ENCODE results near the gene PET100.

The PET100 gene

DNA sequence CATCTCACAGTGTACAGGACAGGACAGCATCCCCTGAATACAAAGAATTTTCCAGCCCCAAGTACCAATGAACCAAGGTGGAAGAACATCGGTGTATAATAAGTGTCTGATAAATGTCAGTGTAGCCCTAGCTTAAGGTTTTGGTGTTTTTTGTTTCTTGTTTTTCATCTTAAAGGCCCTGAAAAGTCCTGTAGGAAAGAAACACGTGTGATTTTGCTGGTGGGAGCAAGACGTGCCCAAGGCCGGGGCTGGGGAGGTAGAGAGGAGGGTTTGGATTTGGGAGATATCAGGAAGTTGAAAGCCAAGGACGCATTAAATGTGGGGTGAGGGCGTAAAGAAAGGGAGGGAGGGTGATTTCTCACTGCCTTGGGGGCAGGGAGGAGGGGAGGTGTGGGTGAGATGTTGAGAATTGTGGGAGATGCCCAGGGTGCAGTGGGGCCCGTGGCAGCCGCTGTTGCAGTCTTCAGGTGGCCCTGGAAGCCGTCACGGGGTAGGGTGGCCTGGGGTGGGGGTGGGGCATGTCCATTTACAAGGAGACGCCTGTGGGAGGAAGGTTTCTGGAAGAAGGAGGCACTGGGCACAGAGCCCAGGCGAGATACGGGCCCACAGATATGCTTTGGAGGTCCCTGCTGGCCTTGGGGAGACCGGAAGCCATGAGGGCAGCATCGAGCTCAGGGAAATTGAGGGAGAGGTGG lies 27.2 kb upstream of the PET100 start:
- Histone ChIP-seq H3K36me3 (ENCODE audit: control insufficient read depth, insufficient read depth, low read length) (no peaks in the 10 kb centered on the region), H3K4me3 (ENCODE audit: insufficient read depth, low read depth, low read length) (no peak overlapping the region), H3K27me3 (ENCODE audit: control insufficient read depth, insufficient read depth, low read length, poor library complexity, severe bottlenecking) (no peaks in the 10 kb centered on the region), H3K4me1 (ENCODE audit: control insufficient read depth, insufficient read depth, low read length) (no peaks in the 10 kb centered on the region), H3K9me3 (ENCODE audit: control insufficient read depth, low read length) (no peaks in the 10 kb centered on the region), H3K27ac (ENCODE audit: insufficient read depth, low read depth, low read length, poor library complexity, severe bottlenecking) (no peak overlapping the region)
- WGBS, 2 experiments: 78 to 79% methylated on average over 15 of the region's 15 CpGs

- no peaks in the 10 kb centered on the region for H3K27me3 ChIP-seq (ENCODE audit: control insufficient read depth, insufficient read depth, low read length, poor library complexity, severe bottlenecking)
- no peak overlapping the region for H3K4me3 ChIP-seq (ENCODE audit: insufficient read depth, low read depth, low read length)
- H3K36me3 ChIP-seq (ENCODE audit: control insufficient read depth, insufficient read depth, low read length): no peaks in the 10 kb centered on the region
- 92% methylated on average over 11 of the region's 11 CpGs for WGBS, 2 experiments
- no peaks in the 10 kb centered on the region for H3K4me1 ChIP-seq (ENCODE audit: control insufficient read depth, insufficient read depth, low read length)
- H3K27ac ChIP-seq (ENCODE audit: insufficient read depth, low read depth, low read length, poor library complexity, severe bottlenecking): no peak overlapping the region
- no peaks in the 10 kb centered on the region for H3K9me3 ChIP-seq (ENCODE audit: control insufficient read depth, low read length)
These were observed 26.6 kb upstream of the PET100 start for GRCh38 chr19:7602935-7603497.

DNA sequence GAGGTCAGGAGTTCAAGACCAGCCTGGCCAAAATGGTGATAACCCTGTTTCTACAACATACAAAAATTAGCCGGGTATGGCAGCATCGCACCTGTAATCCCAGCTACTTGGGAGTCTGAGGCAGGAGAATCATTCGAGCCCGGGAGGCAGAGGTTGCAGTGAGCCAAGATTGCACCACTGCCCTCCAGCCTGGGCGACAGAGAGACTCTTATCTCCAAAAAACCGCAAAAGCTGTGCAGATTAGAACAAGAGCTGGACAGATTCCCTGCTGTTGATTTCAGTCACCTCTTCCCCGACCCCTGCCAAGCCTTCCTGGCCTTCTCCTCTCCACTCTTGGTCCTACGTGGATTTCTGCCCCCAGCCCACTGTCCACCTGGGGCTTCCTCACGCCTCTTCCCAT lies 25.7 kb upstream of the PET100 start:
- Histone ChIP-seq H3K4me3 (ENCODE audit: insufficient read depth, low read depth, low read length) (no peak overlapping the region), H3K27me3 (ENCODE audit: control insufficient read depth, insufficient read depth, low read length, poor library complexity, severe bottlenecking) (no peaks in the 10 kb centered on the region)
- 91% methylated on average over 9 of the region's 9 CpGs for WGBS, 2 experiments

GRCh38 chr19:7605490-7606222 lies 23.9 kb upstream of the PET100 start:
- WGBS, 2 experiments: 89% methylated on average over 12 of the region's 14 CpGs
- no peak overlapping the region for H3K27ac ChIP-seq (ENCODE audit: insufficient read depth, low read depth, low read length, poor library complexity, severe bottlenecking)
- H3K4me1 ChIP-seq (ENCODE audit: control insufficient read depth, insufficient read depth, low read length): no peaks in the 10 kb centered on the region
- H3K36me3 ChIP-seq (ENCODE audit: control insufficient read depth, insufficient read depth, low read length): no peaks in the 10 kb centered on the region
- no peaks in the 10 kb centered on the region for H3K9me3 ChIP-seq (ENCODE audit: control insufficient read depth, low read length)
- no peaks in the 10 kb centered on the region for H3K27me3 ChIP-seq (ENCODE audit: control insufficient read depth, insufficient read depth, low read length, poor library complexity, severe bottlenecking)
- no peak overlapping the region for H3K4me3 ChIP-seq (ENCODE audit: insufficient read depth, low read depth, low read length)

More for the DNA sequence above, 25.7 kb upstream of the PET100 start:
- Histone ChIP-seq H3K4me1 (ENCODE audit: control insufficient read depth, insufficient read depth, low read length) (no peaks in the 10 kb centered on the region), H3K36me3 (ENCODE audit: control insufficient read depth, insufficient read depth, low read length) (no peaks in the 10 kb centered on the region), H3K9me3 (ENCODE audit: control insufficient read depth, low read length) (no peaks in the 10 kb centered on the region), H3K27ac (ENCODE audit: insufficient read depth, low read depth, low read length, poor library complexity, severe bottlenecking) (no peak overlapping the region)

- Histone ChIP-seq H3K36me3 (ENCODE audit: control insufficient read depth, insufficient read depth, low read length) (no peaks in the 10 kb centered on the region), H3K4me3 (ENCODE audit: insufficient read depth, low read depth, low read length) (no peak overlapping the region), H3K9me3 (ENCODE audit: control insufficient read depth, low read length) (no peaks in the 10 kb centered on the region), H3K4me1 (ENCODE audit: control insufficient read depth, insufficient read depth, low read length) (no peaks in the 10 kb centered on the region), H3K27ac (ENCODE audit: insufficient read depth, low read depth, low read length, poor library complexity, severe bottlenecking) (no peak overlapping the region), H3K27me3 (ENCODE audit: control insufficient read depth, insufficient read depth, low read length, poor library complexity, severe bottlenecking) (no peaks in the 10 kb centered on the region)
- WGBS, 2 experiments: 94 to 95% methylated on average over 17 of the region's 17 CpGs
These were observed 23.3 kb upstream of the PET100 start for GRCh38 chr19:7606289-7606688.

GRCh38 chr19:7607212-7607873 lies 22.2 kb upstream of the PET100 start:
- no peaks in the 10 kb centered on the region for H3K36me3 ChIP-seq (ENCODE audit: control insufficient read depth, insufficient read depth, low read length)
- 96% methylated on average over 9 to 10 of the region's 10 CpGs for WGBS, 2 experiments
- H3K27me3 ChIP-seq (ENCODE audit: control insufficient read depth, insufficient read depth, low read length, poor library complexity, severe bottlenecking): no peaks in the 10 kb centered on the region
- no peaks in the 10 kb centered on the region for H3K9me3 ChIP-seq (ENCODE audit: control insufficient read depth, low read length)
- no peak overlapping the region for H3K4me3 ChIP-seq (ENCODE audit: insufficient read depth, low read depth, low read length)
- H3K27ac ChIP-seq (ENCODE audit: insufficient read depth, low read depth, low read length, poor library complexity, severe bottlenecking): no peak overlapping the region
- no peaks in the 10 kb centered on the region for H3K4me1 ChIP-seq (ENCODE audit: control insufficient read depth, insufficient read depth, low read length)

GRCh38 chr19:7607874-7608560 lies 21.6 kb upstream of the PET100 start:
- Histone ChIP-seq H3K27me3 (ENCODE audit: control insufficient read depth, insufficient read depth, low read length, poor library complexity, severe bottlenecking) (no peaks in the 10 kb centered on the region), H3K36me3 (ENCODE audit: control insufficient read depth, insufficient read depth, low read length) (no peaks in the 10 kb centered on the region), H3K27ac (ENCODE audit: insufficient read depth, low read depth, low read length, poor library complexity, severe bottlenecking) (no peak overlapping the region), H3K4me1 (ENCODE audit: control insufficient read depth, insufficient read depth, low read length) (no peaks in the 10 kb centered on the region), H3K9me3 (ENCODE audit: control insufficient read depth, low read length) (no peaks in the 10 kb centered on the region), H3K4me3 (ENCODE audit: insufficient read depth, low read depth, low read length) (no peak overlapping the region)
- WGBS, 2 experiments: 96 to 97% methylated on average over 25 of the region's 25 CpGs

GRCh38 chr19:7610491-7611240 lies 18.9 kb upstream of the PET100 start:
- Histone ChIP-seq H3K9me3 (ENCODE audit: control insufficient read depth, low read length) (no peaks in the 10 kb centered on the region), H3K27ac (ENCODE audit: insufficient read depth, low read depth, low read length, poor library complexity, severe bottlenecking) (no peak overlapping the region), H3K27me3 (ENCODE audit: control insufficient read depth, insufficient read depth, low read length, poor library complexity, severe bottlenecking) (no peaks in the 10 kb centered on the region), H3K4me1 (ENCODE audit: control insufficient read depth, insufficient read depth, low read length) (no peaks in the 10 kb centered on the region), H3K4me3 (ENCODE audit: insufficient read depth, low read depth, low read length) (no peak overlapping the region), H3K36me3 (ENCODE audit: control insufficient read depth, insufficient read depth, low read length) (no peaks in the 10 kb centered on the region)
- 94 to 95% methylated on average over 31 of the region's 31 CpGs for WGBS, 2 experiments

DNA sequence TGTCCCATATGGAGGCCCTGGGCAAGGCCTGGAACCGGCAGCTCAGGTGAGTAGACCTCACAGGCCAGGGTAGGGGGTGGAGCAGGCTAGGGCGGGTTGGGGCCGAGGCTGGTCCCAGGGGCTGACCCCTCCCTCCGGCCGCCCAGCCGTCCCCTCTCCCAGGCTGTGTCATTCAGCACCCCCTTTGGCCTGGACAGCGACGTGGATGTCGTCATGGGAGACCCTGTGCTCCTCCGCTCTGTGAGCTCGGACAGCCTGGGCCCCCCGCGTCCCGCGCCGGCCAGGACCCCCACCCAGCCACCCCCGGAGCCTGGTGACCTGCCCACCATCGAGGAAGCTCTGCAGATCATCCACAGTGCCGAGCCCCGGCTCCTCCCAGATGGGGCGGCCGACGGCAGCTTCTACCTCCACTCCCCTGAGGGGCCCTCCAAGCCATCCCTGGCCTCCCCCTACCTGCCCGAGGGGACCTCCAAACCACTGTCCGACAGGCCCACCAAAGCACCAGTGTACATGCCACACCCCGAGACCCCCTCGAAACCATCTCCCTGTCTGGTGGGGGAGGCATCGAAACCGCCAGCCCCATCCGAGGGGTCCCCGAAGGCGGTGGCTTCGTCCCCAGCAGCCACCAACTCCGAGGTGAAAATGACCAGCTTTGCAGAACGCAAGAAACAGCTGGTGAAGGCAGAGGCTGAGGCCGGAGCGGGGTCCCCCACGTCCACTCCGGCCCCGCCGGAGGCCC lies 17.9 kb upstream of the PET100 start:
- Histone ChIP-seq H3K36me3 (ENCODE audit: control insufficient read depth, insufficient read depth, low read length) (no peaks in the 10 kb centered on the region), H3K4me1 (ENCODE audit: control insufficient read depth, insufficient read depth, low read length) (no peaks in the 10 kb centered on the region), H3K27ac (ENCODE audit: insufficient read depth, low read depth, low read length, poor library complexity, severe bottlenecking) (no peak overlapping the region), H3K27me3 (ENCODE audit: control insufficient read depth, insufficient read depth, low read length, poor library complexity, severe bottlenecking) (no peaks in the 10 kb centered on the region), H3K4me3 (ENCODE audit: insufficient read depth, low read depth, low read length) (no peak overlapping the region), H3K9me3 (ENCODE audit: control insufficient read depth, low read length) (no peaks in the 10 kb centered on the region)
- 94 to 95% methylated on average over 41 of the region's 41 CpGs for WGBS, 2 experiments

Measured in ectodermal cell (in vitro differentiated cells).